ENCODE results near the gene LYG1. TPM values are rescaled to one million over a fixed set of nuclear protein-coding genes. Genes with fewer than 3 reads are reported as not detected.

LYG1 gene
- total RNA-seq, 1 experiment from 2014 or later, result 0.42 TPM

DNA sequence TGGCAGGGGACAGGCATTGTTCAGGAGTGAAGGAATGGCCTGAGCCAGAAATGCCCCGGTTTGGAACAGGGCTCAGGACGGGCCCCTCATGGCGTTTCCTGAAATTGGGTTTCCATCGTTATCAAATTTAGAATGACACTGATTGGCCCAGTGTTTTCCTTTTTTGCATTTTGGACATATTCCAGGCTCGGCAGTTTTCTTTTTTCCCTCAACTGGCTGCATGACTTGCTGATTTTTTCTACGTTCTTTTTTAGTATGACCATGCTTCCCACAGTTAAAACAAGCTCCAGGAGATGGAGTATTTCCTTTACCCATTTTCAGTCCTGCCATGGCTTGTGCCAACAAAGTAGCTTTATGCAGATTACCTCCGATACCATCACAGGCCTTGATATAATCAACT is 25.1 kb downstream of the LYG1 start:
- no peak overlapping the region for H3K27ac Mint-ChIP-seq (ENCODE audit: low read depth, unreplicated experiment)
- no TSS peak for BruUV-seq (replicated peaks)
- no peak for DNase-seq (ENCODE audit: unreplicated experiment)
- no peaks in the 10 kb centered on the region for H3K9me3 Mint-ChIP-seq (ENCODE audit: unreplicated experiment)
- intact Hi-C loops (cut with micrococcal nuclease), result no loop called here
- ChIA-PET CTCF (no interaction called here), POLR2A (no interaction called here)
- H3K36me3 Mint-ChIP-seq (ENCODE audit: insufficient read depth, unreplicated experiment), result no peaks in the 10 kb centered on the region
- H3K27me3 Mint-ChIP-seq (ENCODE audit: insufficient read depth, unreplicated experiment), result no peaks in the 10 kb centered on the region
- peaks cover 12% of the 10 kb centered on the region for H3K4me1 Mint-ChIP-seq (ENCODE audit: insufficient read depth, unreplicated experiment)
- TF ChIP-seq, protein P1, sequence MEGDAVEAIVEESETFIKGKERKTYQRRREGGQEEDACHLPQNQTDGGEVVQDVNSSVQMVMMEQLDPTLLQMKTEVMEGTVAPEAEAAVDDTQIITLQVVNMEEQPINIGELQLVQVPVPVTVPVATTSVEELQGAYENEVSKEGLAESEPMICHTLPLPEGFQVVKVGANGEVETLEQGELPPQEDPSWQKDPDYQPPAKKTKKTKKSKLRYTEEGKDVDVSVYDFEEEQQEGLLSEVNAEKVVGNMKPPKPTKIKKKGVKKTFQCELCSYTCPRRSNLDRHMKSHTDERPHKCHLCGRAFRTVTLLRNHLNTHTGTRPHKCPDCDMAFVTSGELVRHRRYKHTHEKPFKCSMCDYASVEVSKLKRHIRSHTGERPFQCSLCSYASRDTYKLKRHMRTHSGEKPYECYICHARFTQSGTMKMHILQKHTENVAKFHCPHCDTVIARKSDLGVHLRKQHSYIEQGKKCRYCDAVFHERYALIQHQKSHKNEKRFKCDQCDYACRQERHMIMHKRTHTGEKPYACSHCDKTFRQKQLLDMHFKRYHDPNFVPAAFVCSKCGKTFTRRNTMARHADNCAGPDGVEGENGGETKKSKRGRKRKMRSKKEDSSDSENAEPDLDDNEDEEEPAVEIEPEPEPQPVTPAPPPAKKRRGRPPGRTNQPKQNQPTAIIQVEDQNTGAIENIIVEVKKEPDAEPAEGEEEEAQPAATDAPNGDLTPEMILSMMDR (IDR thresholded peaks at IDR 0.05; ENCODE audit: unreplicated experiment), result no peak
- no peak overlapping the region for H3K4me3 Mint-ChIP-seq (ENCODE audit: unreplicated experiment)

DNA sequence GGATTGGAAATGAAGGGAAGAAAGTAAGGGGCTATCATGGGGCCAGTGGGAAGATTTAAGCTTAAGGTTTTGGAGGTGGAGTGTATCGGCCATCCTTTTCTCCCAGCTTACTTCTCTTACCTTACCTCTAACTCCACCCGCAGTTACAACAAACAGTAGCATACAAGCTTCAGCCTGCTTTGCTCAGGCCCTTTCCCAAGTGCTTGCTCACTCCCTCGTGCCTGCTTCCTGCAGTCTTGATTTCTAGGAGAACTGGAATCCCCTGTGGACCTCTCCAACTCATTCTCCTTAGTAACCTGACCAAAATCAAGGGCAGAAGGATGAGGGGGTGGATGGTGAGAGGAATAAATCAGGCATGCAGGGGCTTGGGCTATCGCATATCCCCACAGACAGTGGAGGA is 39.8 kb downstream of the LYG1 start:
- Mint-ChIP-seq H3K4me1 (ENCODE audit: insufficient read depth, unreplicated experiment) (no peaks in the 10 kb centered on the region), H3K27me3 (ENCODE audit: insufficient read depth, unreplicated experiment) (no peaks in the 10 kb centered on the region), H3K9me3 (ENCODE audit: unreplicated experiment) (no peaks in the 10 kb centered on the region), H3K4me3 (ENCODE audit: unreplicated experiment) (no peak overlapping the region), H3K27ac (ENCODE audit: low read depth, unreplicated experiment) (no peak overlapping the region), H3K36me3 (ENCODE audit: insufficient read depth, unreplicated experiment) (no peaks in the 10 kb centered on the region)
- ChIA-PET CTCF (interaction anchor here (0.5 to 1.1 kb wide), 3 partner anchors 16 to 724 kb away, joined by 3 to 4 read pairs (median 3); no protein-coding TSS in a partner anchor), POLR2A (no interaction called here)
- TF ChIP-seq, protein P1 (IDR thresholded peaks at IDR 0.05; ENCODE audit: unreplicated experiment), result no peak
- BruUV-seq (replicated peaks), result no TSS peak
- DNase-seq (ENCODE audit: unreplicated experiment), result no peak
- intact Hi-C loops (cut with micrococcal nuclease), result no loop called here

DNA sequence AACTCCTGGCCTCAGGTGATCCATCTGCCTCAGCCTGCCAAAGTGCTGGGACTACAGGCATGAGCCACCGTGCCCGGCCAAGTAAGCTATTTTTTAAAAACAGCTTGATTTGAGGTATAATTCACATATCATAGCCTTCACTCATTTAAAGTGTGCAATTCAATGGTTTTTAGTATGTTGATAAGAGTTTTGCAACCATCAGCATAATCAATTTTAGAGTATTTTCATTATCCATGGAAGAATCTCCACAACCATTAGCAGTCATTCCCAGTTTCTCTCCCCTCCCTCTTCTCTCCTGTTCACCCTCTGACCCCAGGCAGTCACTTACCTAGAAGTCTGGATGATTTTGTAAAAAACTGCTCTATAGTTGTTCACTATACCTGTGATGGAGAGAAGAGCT is 40.8 kb downstream of the LYG1 start:
- no peaks in the 10 kb centered on the region for H3K27me3 Mint-ChIP-seq (ENCODE audit: insufficient read depth, unreplicated experiment)
- ChIA-PET CTCF (interaction anchor here (0.9 to 1.1 kb wide), 2 partner anchors 17 to 24 kb away, joined by 3 to 4 read pairs; no protein-coding TSS in a partner anchor), POLR2A (no interaction called here)
- H3K9me3 Mint-ChIP-seq (ENCODE audit: unreplicated experiment), result no peaks in the 10 kb centered on the region
- intact Hi-C loops (cut with micrococcal nuclease), result no loop called here
- no peaks in the 10 kb centered on the region for H3K36me3 Mint-ChIP-seq (ENCODE audit: insufficient read depth, unreplicated experiment)
- TF ChIP-seq, protein P1 (IDR thresholded peaks at IDR 0.05; ENCODE audit: unreplicated experiment), result no peak
- no peak overlapping the region for H3K27ac Mint-ChIP-seq (ENCODE audit: low read depth, unreplicated experiment)
- BruUV-seq (replicated peaks), result no TSS peak
- no peaks in the 10 kb centered on the region for H3K4me1 Mint-ChIP-seq (ENCODE audit: insufficient read depth, unreplicated experiment)
- no peak for DNase-seq (ENCODE audit: unreplicated experiment)
- no peak overlapping the region for H3K4me3 Mint-ChIP-seq (ENCODE audit: unreplicated experiment)

DNA sequence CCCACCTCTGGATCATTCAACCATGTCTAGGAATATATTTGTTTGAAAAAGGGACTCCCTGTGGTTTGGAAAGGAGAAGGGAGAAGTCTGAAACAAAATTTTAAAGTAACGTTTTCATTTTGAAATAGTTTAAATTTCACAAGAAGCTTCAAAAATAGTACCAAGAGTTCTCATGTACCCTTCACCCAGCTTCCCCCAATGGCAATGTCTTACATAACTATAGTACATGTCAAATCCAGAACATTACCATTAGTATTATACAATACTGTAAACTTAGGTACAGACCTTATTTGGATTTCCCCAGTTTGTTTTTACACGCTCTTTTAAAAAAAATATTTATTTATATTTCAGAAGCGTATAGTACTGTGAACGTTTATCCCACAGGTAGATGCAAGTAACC is 41.5 kb downstream of the LYG1 start:
- BruUV-seq (replicated peaks), result no TSS peak
- Mint-ChIP-seq H3K4me3 (ENCODE audit: unreplicated experiment) (no peak overlapping the region), H3K4me1 (ENCODE audit: insufficient read depth, unreplicated experiment) (no peaks in the 10 kb centered on the region), H3K36me3 (ENCODE audit: insufficient read depth, unreplicated experiment) (no peaks in the 10 kb centered on the region), H3K27ac (ENCODE audit: low read depth, unreplicated experiment) (no peak overlapping the region), H3K9me3 (ENCODE audit: unreplicated experiment) (no peaks in the 10 kb centered on the region), H3K27me3 (ENCODE audit: insufficient read depth, unreplicated experiment) (no peaks in the 10 kb centered on the region)
- TF ChIP-seq, protein P1 (IDR thresholded peaks at IDR 0.05; ENCODE audit: unreplicated experiment), result no peak
- intact Hi-C loops (cut with micrococcal nuclease), result no loop called here
- CTCF ChIA-PET, result interaction anchor here (1.1 kb wide), 1 partner anchor 18 kb away, joined by 3 read pairs; no protein-coding TSS in a partner anchor
- POLR2A ChIA-PET, result interaction anchor here (0.7 kb wide), 1 partner anchor 554 kb away, joined by 6 read pairs; no protein-coding TSS in a partner anchor
- DNase-seq (ENCODE audit: unreplicated experiment), result no peak

All from MCF 10A (cell line).